Endothelial cell of umbilical vein (primary cell): ENCODE measurements around the gene GOLGA3. TPM values are rescaled to one million over a fixed set of nuclear protein-coding genes. Genes with fewer than 3 reads are reported as not detected.

Experiments used
- BruUV-seq: library from RNA; stranded (reverse); fragments of 400-500 nt; replicated peaks from 2 replicates; lab custom pipeline; 2021; lab: Mats Ljungman, UMichigan
- CTCF ChIA-PET: fragments of 300-600, 350-600 bp; sonication (Branson Sonifier 250); formaldehyde crosslinking; loops from one replicate; lab custom pipeline; 2021; ENCODE audit warnings: antibody characterized with exemption, inconsistent platforms; lab: Charles Lee
- POLR2A ChIA-PET: fragments of 300-600, 350-600 bp; sonication (Branson Sonifier 250); formaldehyde crosslinking; loops from one replicate; lab custom pipeline; 2021; ENCODE audit warnings: antibody characterized with exemption, inconsistent platforms; lab: Charles Lee
- DNase-seq: peaks from one replicate; pipeline ENCODE4 v3.0.0-alpha.2; 2011; ENCODE audit warnings: low read depth, low spot score
- FAIRE-seq: peaks from 2 replicates; lab custom pipeline; 2011; peaks lifted over from hg19 to GRCh38; lab: Jason Lieb, UNC
- H2AFZ ChIP-seq: 2 replicates; pipeline ENCODE4 v1.6.0; 2012; ENCODE audit warnings: low read depth, low read length, control low read depth, inconsistent platforms
- H3K27ac ChIP-seq: 2 replicates; pipeline ENCODE4 v1.5.1; 2011; ENCODE audit warnings: low read depth, mild to moderate bottlenecking, control low read depth, low read length, moderate library complexity; ENCODE audit not compliant: insufficient read depth
- H3K27me3 ChIP-seq, 2 experiments: 2 replicates each; pipeline versions ENCODE4 v1.6.0 to v1.6.1; 2011; ENCODE audit warnings: low read length in 2 of 2, mixed read lengths in 1 of 2; ENCODE audit not compliant: control insufficient read depth in 2 of 2, insufficient read depth in 2 of 2
- H3K36me3 ChIP-seq, 2 experiments: 2 replicates in 1 of 2; 3 replicates in 1 of 2; pipeline ENCODE4 v1.5.1; 2011; ENCODE audit warnings: low read length in 2 of 2, mild to moderate bottlenecking in 1 of 2, moderate library complexity in 1 of 2; ENCODE audit not compliant: control insufficient read depth in 2 of 2, insufficient read depth in 2 of 2; ENCODE audit errors: extremely low read depth in 1 of 2
- H3K4me1 ChIP-seq: 3 replicates; pipeline ENCODE4 v1.5.1; 2011; ENCODE audit warnings: mild to moderate bottlenecking, low read length; ENCODE audit not compliant: control insufficient read depth, insufficient read depth; ENCODE audit errors: extremely low read depth
- H3K4me2 ChIP-seq: 2 replicates; pipeline ENCODE4 v1.6.1; 2011; ENCODE audit warnings: low read length, control low read depth, mixed read lengths; ENCODE audit not compliant: insufficient read depth
- H3K4me3 ChIP-seq, 3 experiments: fragments of 200-600 bp in 1 of 3; sonication (generic), shearing (Covaris generic) in 1 of 3; replicated peaks in 1 of 3; 2 replicates each; pipeline ENCODE4 v1.5.1; 2011 to 2016; ENCODE audit warnings: control low read depth in 3 of 3, low read length in 3 of 3, mild to moderate bottlenecking in 2 of 3, inconsistent platforms in 1 of 3, low read depth in 1 of 3, moderate library complexity in 1 of 3; ENCODE audit not compliant: insufficient read depth in 1 of 3
- H3K79me2 ChIP-seq: 2 replicates; pipeline ENCODE4 v1.6.0; 2012; ENCODE audit warnings: low read length, inconsistent platforms; ENCODE audit not compliant: control insufficient read depth, insufficient read depth
- H3K9ac ChIP-seq: replicated peaks from 2 replicates; pipeline ENCODE3; 2011; ENCODE audit warnings: low read length, control low read depth; ENCODE audit not compliant: insufficient read depth; ENCODE audit errors: extremely low read depth
- H3K9me1 ChIP-seq: replicated peaks from 3 replicates; pipeline ENCODE4 v1.6.0; 2011; ENCODE audit warnings: mild to moderate bottlenecking, low read length; ENCODE audit not compliant: control insufficient read depth, insufficient read depth; ENCODE audit errors: extremely low read depth
- H3K9me3 ChIP-seq: replicated peaks from 2 replicates; pipeline ENCODE4 v1.5.1; 2012; ENCODE audit warnings: low read length, inconsistent platforms; ENCODE audit not compliant: control insufficient read depth, insufficient read depth
- H4K20me1 ChIP-seq: replicated peaks from 2 replicates; pipeline ENCODE3; 2011; ENCODE audit warnings: mild to moderate bottlenecking, low read length; ENCODE audit not compliant: control insufficient read depth, insufficient read depth; ENCODE audit errors: extremely low read depth
- EZH2 ChIP-seq: IDR thresholded peaks from 2 replicates; pipeline ENCODE4 v1.6.1; 2012; ENCODE audit warnings: borderline replicate concordance, low read depth, mild to moderate bottlenecking, moderate library complexity, low read length, inconsistent platforms; ENCODE audit not compliant: severe bottlenecking
- GATA2 ChIP-seq: IDR thresholded peaks from 2 replicates; pipeline ENCODE4 v1.7.0; 2011; ENCODE audit warnings: low read depth, mild to moderate bottlenecking, moderate library complexity, mixed read lengths, low read length; ENCODE audit not compliant: insufficient read length, insufficient read depth
- JUN ChIP-seq: IDR thresholded peaks from 2 replicates; pipeline ENCODE4 v1.6.1; 2011; ENCODE audit warnings: borderline replicate concordance, low read depth; ENCODE audit not compliant: insufficient read length, insufficient read depth
- MYC ChIP-seq: IDR thresholded peaks from one replicate; pipeline ENCODE4 v1.6.1; 2011; ENCODE audit warnings: mild to moderate bottlenecking, low read depth, low read length
- POLR2A ChIP-seq: IDR thresholded peaks from 2 replicates; pipeline ENCODE4 v1.6.1; 2012; ENCODE audit warnings: low read depth, mild to moderate bottlenecking, control low read depth, low read length
- POLR2AphosphoS5 ChIP-seq: IDR thresholded peaks from 2 replicates; pipeline ENCODE4 v1.6.1; 2012; ENCODE audit warnings: low read depth, mild to moderate bottlenecking, control low read depth, low read length, moderate library complexity; ENCODE audit not compliant: insufficient read depth
- dilution Hi-C: fragments of 300-500 bp; cut with MboI; formaldehyde crosslinking; loops from one replicate; pipeline ENCODE4 v1.15.0; 2019; ENCODE audit warnings: low sequenced_read_pairs; ENCODE audit not compliant: extremely low pct_ligation_motif_present
- intact Hi-C: fragments of 100-400 bp; cut with micrococcal nuclease; formaldehyde crosslinking; loops from one replicate; pipeline ENCODE4 v1.10.0; 2022
- polyA plus RNA-seq, 4 experiments: library from polyadenylated mRNA; depleted of rRNA in 3 of 4; stranded (reverse) in 3 of 4; unstranded in 1 of 4; fragments of >200 nt; gene quantifications; 2 replicates each; pipeline versions ENCODE4 v1.2.1 to v1.2.3, GENCODE V29; 2011 to 2012; ENCODE audit warnings: missing spikeins in 1 of 4
- total RNA-seq: library from RNA; stranded (reverse); gene quantifications from 2 replicates; pipeline ENCODE4 v1.2.3, GENCODE V29; 2021

Gene GOLGA3
- total and polyA plus RNA-seq, 2 donors (not counting 3 experiments of a cell fraction or from before 2014, with no cell fraction given) = 18.4 to 86.0 TPM

DNA sequence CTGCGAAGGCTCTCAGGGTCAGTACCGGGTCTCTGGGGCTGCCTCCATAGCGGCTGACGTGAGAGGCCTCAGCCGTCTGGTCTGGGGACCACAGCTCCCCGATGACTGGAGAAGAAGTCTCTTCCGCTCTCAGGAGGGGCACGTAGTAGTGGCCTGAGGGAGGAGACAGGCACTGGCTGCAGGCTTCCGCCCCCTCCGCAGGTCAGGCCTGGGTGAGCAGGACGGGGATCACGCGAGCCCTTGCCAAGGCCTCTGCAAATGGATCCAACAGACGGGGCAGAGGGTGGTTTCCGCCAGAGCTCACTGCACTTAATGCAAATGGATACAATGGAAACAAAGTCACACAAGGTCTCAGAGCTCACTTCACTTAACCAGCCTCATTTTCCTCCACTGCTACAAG is 91.8 kb downstream of the GOLGA3 start:
- H3K4me3 ChIP-seq = no peak overlapping the region
- DNase-seq = no peak
- H2AFZ ChIP-seq = no peak overlapping the region
- no peaks in the 10 kb centered on the region for H3K4me1 ChIP-seq
- peaks cover 8% of the 10 kb centered on the region for H3K79me2 ChIP-seq
- H3K36me3 ChIP-seq = peaks cover 29 to 66% of the 10 kb centered on the region in 2 experiments
- dilution Hi-C loops (no loop called here), intact Hi-C loops (no loop called here)
- BruUV-seq = no TSS peak
- no peak for TF ChIP-seq POLR2A
- H3K4me2 ChIP-seq = no peak overlapping the region
- CTCF ChIA-PET = no interaction called here
- H3K27me3 ChIP-seq = no peaks in the 10 kb centered on the region
- no peaks in the 10 kb centered on the region for H4K20me1 ChIP-seq
- no peak overlapping the region for H3K9ac ChIP-seq
- H3K9me1 ChIP-seq = no peaks in the 10 kb centered on the region
- H3K27ac ChIP-seq = no peak overlapping the region
- no peaks in the 10 kb centered on the region for H3K9me3 ChIP-seq
- no peak for FAIRE-seq
- POLR2A ChIA-PET = no interaction called here

DNA sequence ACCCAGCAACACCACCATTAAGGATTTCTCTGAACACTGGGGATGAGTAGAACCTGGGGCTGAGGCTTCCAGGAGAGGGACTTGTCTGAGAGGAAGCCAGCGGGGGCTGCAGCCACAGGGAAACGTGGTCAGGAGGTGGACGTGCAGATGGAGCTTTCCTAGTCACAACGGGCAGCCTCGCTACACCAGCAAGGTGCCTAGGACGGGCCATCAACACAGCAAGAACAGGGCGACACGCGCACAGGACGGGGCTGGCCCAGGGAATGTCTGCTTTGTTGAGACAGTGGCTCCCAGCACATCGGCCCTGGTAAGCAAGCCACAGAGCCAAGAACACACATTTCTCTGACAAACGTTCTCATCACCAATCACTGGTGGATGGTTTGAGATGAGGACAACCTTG is 92.3 kb downstream of the GOLGA3 start:
- CTCF ChIA-PET = no interaction called here
- no peak for FAIRE-seq
- BruUV-seq = no TSS peak

More for the DNA sequence above, 92.3 kb downstream of the GOLGA3 start:
- H3K4me3 ChIP-seq = no peak overlapping the region
- H3K4me2 ChIP-seq = no peak overlapping the region
- H3K79me2 ChIP-seq = peaks cover 5% of the 10 kb centered on the region
- no peaks in the 10 kb centered on the region for H3K9me1 ChIP-seq
- H3K27me3 ChIP-seq = no peaks in the 10 kb centered on the region
- dilution Hi-C loops (no loop called here), intact Hi-C loops (no loop called here)
- no peak for DNase-seq
- H3K36me3 ChIP-seq = peaks cover 27 to 64% of the 10 kb centered on the region in 2 experiments
- H3K27ac ChIP-seq = no peak overlapping the region
- TF ChIP-seq MYC = no peak
- no peak for TF ChIP-seq EZH2
- no peak for TF ChIP-seq POLR2AphosphoS5
- TF ChIP-seq GATA2 = no peak
- no peak for TF ChIP-seq POLR2A
- TF ChIP-seq JUN = no peak
- H3K4me1 ChIP-seq = no peaks in the 10 kb centered on the region
- no peak overlapping the region for H3K9ac ChIP-seq
- H4K20me1 ChIP-seq = no peaks in the 10 kb centered on the region
- H2AFZ ChIP-seq = no peak overlapping the region
- H3K9me3 ChIP-seq = no peaks in the 10 kb centered on the region
- POLR2A ChIA-PET = no interaction called here
